Cardiac fibroblast (primary cell): ENCODE data around the gene TLR4.

Experiments
- DNase-seq, 2 donors: peaks; one replicate each; pipeline versions ENCODE4 v3.0.0 to v3.0.0-alpha.2; 2010; ENCODE audit warnings: low read depth in 2 of 2
- H3K4me3 ChIP-seq, 2 donors: replicated peaks in 1 of 2; 1 replicate in 1 of 2; 2 replicates in 1 of 2; pipeline ENCODE4 v1.5.1; 2011; ENCODE audit warnings: low read depth in 2 of 2, low read length in 2 of 2, mild to moderate bottlenecking in 2 of 2, moderate library complexity in 1 of 2
- TF ChIP-seq, protein P1 (sequence below): IDR thresholded peaks from one replicate; pipeline ENCODE4 v1.5.1; 2011; ENCODE audit warnings: low read depth, mild to moderate bottlenecking, low read length, inconsistent platforms

TLR4 gene

DNA sequence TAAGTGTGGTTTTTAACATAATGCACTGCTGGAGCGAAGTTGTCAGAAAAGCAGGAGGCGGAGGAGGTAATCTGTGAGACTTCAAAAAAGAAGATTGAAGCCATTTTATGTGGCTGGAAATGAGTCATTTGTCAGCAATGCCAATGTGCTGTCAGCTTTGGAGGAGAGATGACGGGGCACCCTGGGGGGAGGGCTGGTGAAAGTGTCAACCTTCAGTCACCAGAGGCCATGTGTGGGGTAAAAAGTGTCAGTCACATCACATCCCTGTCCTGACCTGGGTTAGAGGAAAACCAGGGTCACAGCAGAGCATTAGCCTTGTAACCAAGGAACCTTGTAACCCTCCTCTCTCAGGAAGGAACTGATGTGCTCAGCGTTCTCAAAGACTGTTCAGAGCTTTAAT lies 59.1 kb downstream of the TLR4 start:
- TF ChIP-seq, protein P1, sequence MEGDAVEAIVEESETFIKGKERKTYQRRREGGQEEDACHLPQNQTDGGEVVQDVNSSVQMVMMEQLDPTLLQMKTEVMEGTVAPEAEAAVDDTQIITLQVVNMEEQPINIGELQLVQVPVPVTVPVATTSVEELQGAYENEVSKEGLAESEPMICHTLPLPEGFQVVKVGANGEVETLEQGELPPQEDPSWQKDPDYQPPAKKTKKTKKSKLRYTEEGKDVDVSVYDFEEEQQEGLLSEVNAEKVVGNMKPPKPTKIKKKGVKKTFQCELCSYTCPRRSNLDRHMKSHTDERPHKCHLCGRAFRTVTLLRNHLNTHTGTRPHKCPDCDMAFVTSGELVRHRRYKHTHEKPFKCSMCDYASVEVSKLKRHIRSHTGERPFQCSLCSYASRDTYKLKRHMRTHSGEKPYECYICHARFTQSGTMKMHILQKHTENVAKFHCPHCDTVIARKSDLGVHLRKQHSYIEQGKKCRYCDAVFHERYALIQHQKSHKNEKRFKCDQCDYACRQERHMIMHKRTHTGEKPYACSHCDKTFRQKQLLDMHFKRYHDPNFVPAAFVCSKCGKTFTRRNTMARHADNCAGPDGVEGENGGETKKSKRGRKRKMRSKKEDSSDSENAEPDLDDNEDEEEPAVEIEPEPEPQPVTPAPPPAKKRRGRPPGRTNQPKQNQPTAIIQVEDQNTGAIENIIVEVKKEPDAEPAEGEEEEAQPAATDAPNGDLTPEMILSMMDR, result no peak
- DNase-seq, result peak in 1 of 2 donors; percentile 63
- no peak overlapping the region for H3K4me3 ChIP-seq

DNA sequence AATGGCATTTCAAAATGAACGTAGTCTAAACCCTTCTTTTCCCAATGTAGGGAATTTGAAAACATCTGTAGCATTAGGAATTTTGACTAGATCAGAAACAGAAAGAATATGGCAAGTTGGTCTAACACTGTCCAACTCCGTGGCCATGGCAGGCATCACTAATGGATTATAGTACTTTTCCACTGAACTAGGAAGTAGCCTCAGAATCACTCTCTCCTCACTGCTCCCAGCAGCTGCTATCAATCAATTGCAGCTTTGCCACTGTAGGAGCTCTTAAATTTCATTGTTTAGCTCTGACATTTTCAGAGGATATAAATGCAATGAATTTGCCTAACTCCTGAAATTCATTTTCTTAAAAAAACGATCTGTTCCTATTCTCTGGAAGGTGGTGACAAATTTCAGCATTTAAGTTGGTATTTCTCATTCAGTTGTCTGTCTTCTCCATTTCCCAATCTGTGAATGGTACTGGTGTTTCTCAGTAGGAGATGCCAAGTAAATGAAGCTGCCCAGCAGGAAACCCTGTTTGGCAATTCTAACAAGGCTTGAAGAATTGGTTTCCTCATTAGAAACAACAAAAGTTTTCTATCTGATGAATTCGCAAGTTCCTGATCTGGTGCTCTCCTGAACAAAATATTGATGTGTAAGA lies 64.7 kb downstream of the TLR4 start:
- no peak overlapping the region for H3K4me3 ChIP-seq
- TF ChIP-seq, protein P1, result no peak
- DNase-seq, result no peak

DNA sequence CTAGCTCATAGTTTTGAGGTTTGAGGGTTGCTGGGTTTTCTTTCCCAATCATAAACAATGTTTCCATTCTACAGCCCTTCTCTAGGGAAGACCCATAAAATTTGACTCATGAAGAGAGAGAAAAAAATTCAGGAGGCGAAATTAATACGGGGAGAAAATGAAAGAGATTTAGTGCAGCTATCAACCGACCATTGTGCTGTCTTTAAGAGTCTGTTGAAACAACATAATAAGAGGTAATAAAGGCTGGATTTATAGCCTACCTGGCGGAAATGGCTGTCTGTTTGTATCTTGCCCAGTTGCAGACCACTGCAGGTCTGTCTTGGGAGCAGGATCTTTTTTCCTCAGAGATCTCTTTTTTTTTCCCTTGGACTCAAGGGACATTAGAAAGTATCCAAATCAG lies 66.9 kb downstream of the TLR4 start:
- TF ChIP-seq, protein P1, result no peak
- no peak overlapping the region for H3K4me3 ChIP-seq
- no peak for DNase-seq

DNA sequence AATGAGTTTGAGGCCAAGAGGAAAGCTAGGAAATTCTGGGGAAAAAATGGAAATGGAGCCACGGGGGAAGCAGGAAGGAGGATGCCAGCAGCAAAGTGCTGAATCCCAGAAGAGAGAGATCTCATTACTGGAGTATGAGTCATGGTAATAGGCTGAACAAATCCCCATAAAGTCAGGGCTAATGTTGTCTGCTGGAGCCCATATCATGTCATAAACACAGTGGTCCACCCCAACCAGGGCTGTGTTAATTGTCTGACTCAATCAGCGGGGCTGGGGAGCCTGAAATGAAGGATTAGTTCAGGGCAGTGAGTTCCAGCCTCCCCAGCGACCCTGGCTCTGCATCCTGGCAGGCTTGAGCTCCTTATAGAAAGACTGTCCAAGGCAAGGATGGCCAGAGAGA lies 68.8 kb downstream of the TLR4 start:
- no peak overlapping the region for H3K4me3 ChIP-seq
- TF ChIP-seq, protein P1, result no peak
- DNase-seq, result peak; percentile 24 to 68
